OCI-LY3 (cell line): Measurements from ENCODE around the gene CAMK2G.

Experiments used
- CTCF ChIP-seq: fragments of 200-600, 300-600 bp; sonication (generic); IDR thresholded peaks from 2 replicates; pipeline ENCODE4 v1.5.1; 2014; ENCODE audit warnings: antibody characterized with exemption, low read length, low read depth
- EZH2phosphoT487 ChIP-seq: fragments of 200-600 bp; shearing (Covaris generic); IDR thresholded peaks from 2 replicates; pipeline ENCODE4 v1.6.1; 2018; ENCODE audit warnings: antibody characterized with exemption, mixed run types, low read depth

- TF ChIP-seq CTCF, result no peak
- TF ChIP-seq EZH2phosphoT487, result no peak
Observed at GRCh38 chr10:73858013-73858708, 16.2 kb downstream of the CAMK2G start.
